Stimulated activated naive CD8-positive, alpha-beta T cell treated with anti-CD3 and anti-CD28 coated beads, Interleukin-15, Interleukin-2, amounts not matched to agents 100 ng/mL and 50 ng/mL, for 24 hours (primary cell): ENCODE data around the gene IFT88.

Source experiments
- H3K27ac Mint-ChIP-seq: one replicate; pipeline ENCODE4 v1.8.0; 2021; ENCODE audit warnings: mild to moderate bottlenecking, mixed read lengths
- H3K27me3 Mint-ChIP-seq: one replicate; pipeline ENCODE4 v1.8.0; 2021; ENCODE audit warnings: mixed read lengths
- H3K36me3 Mint-ChIP-seq: one replicate; pipeline ENCODE4 v1.8.0; 2021; ENCODE audit warnings: low read depth, mixed read lengths
- H3K4me1 Mint-ChIP-seq: one replicate; pipeline ENCODE4 v1.8.0; 2021; ENCODE audit warnings: low read depth, mixed read lengths
- H3K4me3 Mint-ChIP-seq: one replicate; pipeline ENCODE4 v1.8.0; 2021; ENCODE audit warnings: mild to moderate bottlenecking, mixed read lengths
- H3K9me3 Mint-ChIP-seq: one replicate; pipeline ENCODE4 v1.8.0; 2021; ENCODE audit warnings: mixed read lengths

IFT88 gene

DNA sequence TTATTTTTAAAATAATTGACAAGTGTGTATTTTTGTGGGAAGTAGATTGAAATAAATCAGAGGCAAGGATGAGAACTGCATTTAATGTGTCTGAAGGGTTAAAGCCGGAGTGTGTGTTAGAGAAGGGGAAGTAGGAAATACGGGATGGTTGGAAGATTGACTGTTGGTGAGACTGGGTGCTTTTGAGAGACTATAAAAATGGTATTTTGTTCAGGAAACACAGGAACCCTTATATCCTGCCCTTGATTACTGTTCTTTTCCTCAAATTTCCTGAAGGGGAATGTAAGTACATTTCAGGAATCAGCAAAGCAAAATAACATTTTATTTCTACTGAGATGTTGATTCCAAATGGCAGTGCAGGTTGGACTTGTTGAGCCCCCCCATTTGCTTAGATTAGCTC, 15.1 kb downstream of the IFT88 start:
- H3K9me3 Mint-ChIP-seq = peaks cover 8% of the 10 kb centered on the region

DNA sequence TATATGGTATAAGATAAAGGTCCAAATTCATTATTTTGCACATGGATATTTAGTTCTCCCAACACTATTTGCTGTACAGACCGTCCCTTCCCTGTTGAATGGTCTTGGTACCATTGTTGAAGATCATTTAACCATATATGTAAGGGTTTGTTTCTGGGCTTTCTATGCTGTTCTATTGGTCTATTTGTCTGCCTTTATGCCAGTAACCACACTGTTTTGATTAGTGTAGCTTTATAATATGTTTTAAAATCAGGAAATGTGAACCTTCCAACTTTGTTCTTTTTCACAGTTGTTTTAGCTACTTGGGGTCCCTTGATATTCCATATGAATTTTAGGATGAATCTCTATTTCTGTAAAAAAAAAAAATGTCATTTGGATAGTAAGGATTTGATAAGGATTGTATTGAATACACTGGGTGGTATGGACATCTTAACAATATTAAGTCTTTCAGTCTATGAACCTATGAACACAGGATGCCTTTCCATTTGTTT, 16.9 kb downstream of the IFT88 start:
- H3K4me3 Mint-ChIP-seq = no peak overlapping the region
- peaks cover 37% of the 10 kb centered on the region for H3K36me3 Mint-ChIP-seq
- no peak overlapping the region for H3K27ac Mint-ChIP-seq
- peaks cover 8% of the 10 kb centered on the region for H3K9me3 Mint-ChIP-seq
- no peaks in the 10 kb centered on the region for H3K4me1 Mint-ChIP-seq
- no peaks in the 10 kb centered on the region for H3K27me3 Mint-ChIP-seq

More for the DNA sequence above, 15.1 kb downstream of the IFT88 start:
- Mint-ChIP-seq H3K4me3 (no peak overlapping the region), H3K27ac (no peak overlapping the region), H3K36me3 (peaks cover 48% of the 10 kb centered on the region), H3K27me3 (no peaks in the 10 kb centered on the region), H3K4me1 (no peaks in the 10 kb centered on the region)

DNA sequence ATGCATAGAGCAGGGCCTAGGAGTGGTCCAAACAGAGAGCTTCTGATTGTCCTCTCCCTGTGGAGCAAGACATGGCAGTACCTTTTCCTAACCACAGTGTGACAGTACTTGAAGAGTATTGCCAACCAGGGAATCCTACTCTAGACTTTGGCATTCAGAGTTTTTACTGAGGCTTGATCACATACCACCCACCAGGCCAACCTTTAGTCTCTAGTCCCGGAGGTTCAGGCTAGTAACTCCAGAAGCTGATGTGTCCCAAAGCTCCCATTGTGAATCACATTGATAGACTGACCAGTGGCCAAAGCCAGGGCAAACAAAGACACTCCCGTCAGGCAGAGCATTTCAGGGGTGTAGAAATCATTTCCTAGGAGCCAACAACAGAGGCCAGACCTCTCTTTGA, 18.4 kb downstream of the IFT88 start:
- Mint-ChIP-seq H3K27ac (no peak overlapping the region), H3K4me1 (no peaks in the 10 kb centered on the region), H3K27me3 (no peaks in the 10 kb centered on the region)

DNA sequence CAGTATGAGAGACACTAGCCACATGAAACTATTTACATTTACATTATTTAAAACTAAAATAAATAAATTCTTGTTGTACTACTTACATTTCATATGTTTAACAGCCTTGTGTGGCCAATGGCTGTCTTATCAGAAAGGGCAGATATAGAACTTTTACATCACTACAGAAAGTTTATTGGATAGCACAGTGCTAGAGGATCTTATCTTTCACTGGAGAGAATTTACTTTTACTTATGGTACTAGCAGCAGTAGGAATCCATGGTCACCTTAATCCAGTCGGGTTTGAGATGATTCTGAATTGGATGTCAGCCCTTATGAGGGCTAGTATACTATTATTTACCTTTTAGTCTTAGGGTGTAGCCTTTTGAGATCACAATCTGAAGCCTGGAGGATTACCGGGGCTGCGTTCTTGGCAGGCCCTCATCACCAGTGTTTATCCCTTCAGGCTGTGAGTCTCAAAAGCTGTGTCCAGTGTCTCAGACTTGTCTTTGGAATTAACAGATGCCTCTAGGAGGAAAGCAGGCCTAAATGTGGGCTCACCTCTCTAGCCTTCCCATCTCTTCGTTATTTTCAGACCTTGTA, 21.7 kb downstream of the IFT88 start:
- peaks cover 7% of the 10 kb centered on the region for H3K9me3 Mint-ChIP-seq
- H3K36me3 Mint-ChIP-seq = peaks cover 19% of the 10 kb centered on the region
- H3K4me1 Mint-ChIP-seq = no peaks in the 10 kb centered on the region
- no peaks in the 10 kb centered on the region for H3K27me3 Mint-ChIP-seq
- no peak overlapping the region for H3K27ac Mint-ChIP-seq
- no peak overlapping the region for H3K4me3 Mint-ChIP-seq

More for the DNA sequence above, 18.4 kb downstream of the IFT88 start:
- peaks cover 8% of the 10 kb centered on the region for H3K9me3 Mint-ChIP-seq
- peaks cover 29% of the 10 kb centered on the region for H3K36me3 Mint-ChIP-seq
- H3K4me3 Mint-ChIP-seq = no peak overlapping the region

DNA sequence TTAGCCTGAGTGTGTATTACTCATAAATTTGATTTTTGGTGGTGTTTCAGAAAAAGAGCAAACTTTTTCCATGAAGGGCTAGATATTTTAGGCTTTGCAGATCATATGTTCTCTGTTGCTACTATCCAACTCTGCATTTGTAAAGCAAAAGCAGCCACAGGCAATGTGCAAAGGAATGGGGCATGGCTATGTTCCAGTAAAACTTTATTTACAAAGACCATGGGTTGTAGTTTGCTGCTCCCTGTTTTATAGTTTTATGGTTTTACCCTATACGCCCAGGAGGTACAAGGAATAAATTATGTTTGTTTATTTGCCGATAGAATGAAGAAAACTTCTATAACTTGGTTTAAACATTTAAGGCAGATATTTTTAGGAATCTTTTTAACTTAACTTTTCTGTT, 23.6 kb downstream of the IFT88 start:
- no peak overlapping the region for H3K4me3 Mint-ChIP-seq
- no peaks in the 10 kb centered on the region for H3K4me1 Mint-ChIP-seq
- no peaks in the 10 kb centered on the region for H3K27me3 Mint-ChIP-seq
- H3K9me3 Mint-ChIP-seq = no peaks in the 10 kb centered on the region
- no peak overlapping the region for H3K27ac Mint-ChIP-seq
- peaks cover 5% of the 10 kb centered on the region for H3K36me3 Mint-ChIP-seq

DNA sequence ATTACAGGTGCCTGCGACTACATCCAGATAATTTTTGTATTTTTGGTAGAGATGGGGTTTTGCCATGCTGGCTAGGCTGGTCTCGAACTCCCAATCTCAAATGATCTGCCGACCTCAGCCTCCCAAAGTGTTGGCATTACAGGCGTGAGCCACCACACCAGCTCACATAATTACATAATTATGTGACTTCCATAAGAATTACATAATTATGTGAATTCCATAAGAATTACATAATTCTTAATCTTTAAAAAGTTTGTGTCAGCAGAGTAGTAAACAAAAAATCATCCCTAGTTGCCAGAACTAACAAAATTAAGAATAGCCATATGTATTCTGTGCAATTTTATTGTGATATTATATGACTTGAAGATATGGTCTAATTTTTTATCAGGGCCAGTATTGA, 25.6 kb downstream of the IFT88 start:
- no peaks in the 10 kb centered on the region for H3K4me1 Mint-ChIP-seq
- H3K9me3 Mint-ChIP-seq = no peaks in the 10 kb centered on the region
- H3K27ac Mint-ChIP-seq = no peak overlapping the region
- H3K27me3 Mint-ChIP-seq = no peaks in the 10 kb centered on the region
- H3K36me3 Mint-ChIP-seq = no peaks in the 10 kb centered on the region
- H3K4me3 Mint-ChIP-seq = no peak overlapping the region

DNA sequence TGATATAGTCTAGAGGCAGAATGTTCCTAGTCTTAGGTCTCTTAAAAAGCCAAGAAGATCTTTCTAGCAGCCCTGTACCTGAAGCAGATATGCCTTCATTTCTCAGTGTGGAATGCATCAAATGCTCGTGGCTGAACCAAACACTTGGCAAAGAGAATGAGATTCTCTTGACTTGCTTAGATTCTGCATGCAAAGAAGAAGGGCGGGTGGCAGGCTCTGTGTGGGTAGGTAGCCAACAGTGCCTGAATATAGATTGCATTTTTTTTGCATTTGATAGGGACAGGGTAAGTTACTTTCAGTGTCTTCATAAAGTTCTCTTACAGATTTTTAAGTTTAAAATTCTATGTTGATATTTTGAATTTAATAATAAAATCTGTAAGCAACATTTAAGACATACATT, 27.3 kb downstream of the IFT88 start:
- no peaks in the 10 kb centered on the region for H3K4me1 Mint-ChIP-seq
- no peak overlapping the region for H3K4me3 Mint-ChIP-seq
- H3K36me3 Mint-ChIP-seq = no peaks in the 10 kb centered on the region
- no peak overlapping the region for H3K27ac Mint-ChIP-seq
- no peaks in the 10 kb centered on the region for H3K27me3 Mint-ChIP-seq
- H3K9me3 Mint-ChIP-seq = no peaks in the 10 kb centered on the region

DNA sequence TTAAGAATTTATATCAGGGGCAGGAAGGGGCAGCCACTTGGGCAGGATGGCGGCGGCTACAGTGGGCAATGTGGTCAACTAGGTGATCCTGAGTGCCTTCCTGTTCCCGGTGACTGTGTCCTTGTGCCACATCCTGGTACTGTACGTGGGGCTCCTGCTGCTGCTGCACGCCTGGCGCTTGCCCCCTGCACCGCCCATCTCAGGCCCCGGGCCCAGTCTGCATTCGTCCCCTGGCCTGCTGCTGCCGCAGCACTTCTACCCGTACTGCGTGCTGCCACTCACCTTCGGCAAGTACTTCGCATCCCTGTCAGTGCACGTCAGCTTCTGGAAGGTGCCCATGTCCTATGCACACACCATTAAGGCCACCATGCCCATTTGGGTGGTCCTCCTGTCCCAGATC, 40.1 kb downstream of the IFT88 start:
- Mint-ChIP-seq H3K36me3 (peaks cover 12% of the 10 kb centered on the region), H3K27ac (no peak overlapping the region), H3K9me3 (no peaks in the 10 kb centered on the region), H3K27me3 (no peaks in the 10 kb centered on the region), H3K4me3 (no peak overlapping the region), H3K4me1 (no peaks in the 10 kb centered on the region)

DNA sequence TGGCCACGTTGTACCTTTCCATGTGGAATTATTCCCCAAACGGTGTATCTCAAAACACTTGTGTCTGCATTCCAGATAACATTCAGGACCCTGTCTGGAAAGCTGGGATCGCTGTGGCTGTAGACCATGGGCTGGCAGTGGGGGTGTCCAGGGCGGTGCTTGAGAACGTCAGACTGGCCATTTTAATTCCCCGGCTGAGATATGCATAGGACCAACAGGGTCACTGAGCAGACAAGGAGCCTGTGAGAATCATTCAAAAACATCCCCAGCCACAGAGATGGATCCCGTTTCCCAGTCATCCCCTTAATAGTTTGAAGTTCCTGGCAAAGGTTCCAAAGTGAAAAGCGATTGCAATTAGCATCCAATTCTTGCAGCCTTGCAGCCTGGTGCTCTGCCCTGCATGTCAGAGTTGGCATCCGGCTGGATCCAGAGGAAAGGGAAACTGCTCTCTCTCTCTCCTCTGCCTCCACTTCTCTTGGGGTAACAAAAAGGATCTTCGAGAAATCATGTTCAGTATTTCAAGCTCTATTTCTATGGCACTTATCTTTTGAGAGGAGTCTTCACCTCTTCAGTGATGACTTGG, 41.6 kb downstream of the IFT88 start:
- no peaks in the 10 kb centered on the region for H3K27me3 Mint-ChIP-seq
- no peaks in the 10 kb centered on the region for H3K4me1 Mint-ChIP-seq
- H3K36me3 Mint-ChIP-seq = peaks cover 12% of the 10 kb centered on the region
- no peaks in the 10 kb centered on the region for H3K9me3 Mint-ChIP-seq
- no peak overlapping the region for H3K4me3 Mint-ChIP-seq
- no peak overlapping the region for H3K27ac Mint-ChIP-seq

DNA sequence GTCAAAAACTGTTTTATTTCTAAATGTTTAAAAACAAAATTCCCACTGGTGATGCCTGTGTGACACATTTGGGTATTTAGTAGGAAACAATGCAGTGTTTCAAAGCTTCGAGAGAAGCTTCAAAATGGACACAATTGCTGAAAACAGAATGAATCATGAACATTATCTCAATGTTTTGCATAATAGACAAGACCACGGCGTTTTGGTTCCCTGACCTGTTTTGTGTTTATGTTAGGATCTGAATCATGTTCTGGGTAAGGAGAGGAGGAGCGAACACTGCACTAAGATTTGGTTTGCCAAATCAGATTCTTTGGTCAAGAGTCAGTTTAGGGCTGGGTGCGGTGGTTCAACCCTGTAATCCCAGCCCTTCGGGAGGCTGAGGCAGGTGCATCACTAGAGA, 42.2 kb downstream of the IFT88 start:
- Mint-ChIP-seq H3K27ac (no peak overlapping the region), H3K36me3 (peaks cover 12% of the 10 kb centered on the region), H3K9me3 (no peaks in the 10 kb centered on the region), H3K27me3 (no peaks in the 10 kb centered on the region), H3K4me3 (no peak overlapping the region), H3K4me1 (no peaks in the 10 kb centered on the region)

DNA sequence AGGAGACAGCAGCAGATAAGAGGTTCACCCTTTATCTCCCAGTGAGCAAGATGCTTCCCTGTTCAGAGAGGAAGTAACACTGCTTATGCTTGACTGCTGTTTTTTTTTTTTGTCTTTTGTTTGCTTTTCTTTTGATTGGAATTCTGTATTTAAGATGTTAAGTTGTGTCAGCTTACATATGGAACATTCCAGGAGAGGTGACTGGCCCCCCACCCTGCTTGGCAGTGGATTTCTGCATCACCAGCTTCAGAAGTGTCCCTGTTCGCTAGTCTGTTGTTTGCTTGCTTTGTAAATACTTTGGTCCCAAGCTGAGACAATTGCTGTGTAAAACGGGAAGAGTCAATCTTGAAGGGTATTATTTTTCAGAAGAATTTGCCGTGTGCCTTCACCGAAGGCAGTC, 43.0 kb downstream of the IFT88 start:
- H3K27ac Mint-ChIP-seq = no peak overlapping the region
- H3K9me3 Mint-ChIP-seq = no peaks in the 10 kb centered on the region
- no peaks in the 10 kb centered on the region for H3K4me1 Mint-ChIP-seq
- H3K36me3 Mint-ChIP-seq = peaks cover 12% of the 10 kb centered on the region
- no peak overlapping the region for H3K4me3 Mint-ChIP-seq
- no peaks in the 10 kb centered on the region for H3K27me3 Mint-ChIP-seq

DNA sequence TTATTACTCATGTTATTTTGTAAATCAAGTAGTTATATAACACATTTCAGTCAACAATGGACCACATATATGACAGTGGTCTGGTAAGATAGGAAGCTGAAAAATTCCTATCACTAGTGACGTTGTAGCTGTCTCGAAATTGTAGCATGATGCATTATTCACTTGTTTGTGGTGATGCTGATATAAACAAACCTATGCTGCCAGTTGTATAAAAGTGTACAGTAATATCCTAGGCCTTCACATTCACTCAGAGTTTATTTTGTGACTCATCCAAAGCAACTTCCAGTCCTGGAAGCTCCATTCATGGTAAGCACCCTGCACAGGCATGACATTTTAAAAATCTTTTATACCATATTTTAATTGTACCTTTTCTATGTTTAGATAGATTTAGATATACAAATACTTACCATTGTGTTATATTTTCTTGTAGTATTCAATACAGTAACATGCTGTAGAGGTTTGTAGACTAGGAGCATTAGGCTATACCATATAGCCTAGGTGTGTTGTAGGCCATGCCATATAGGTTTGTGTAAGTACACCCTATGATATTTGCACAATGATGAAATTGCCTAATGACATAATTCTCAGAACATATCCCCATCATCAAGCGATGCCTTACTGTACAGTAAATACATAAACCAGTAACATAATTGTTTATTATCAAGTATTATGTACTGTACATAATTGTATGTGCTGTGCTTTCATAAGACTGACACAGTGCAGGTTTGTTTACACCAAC, 49.3 kb downstream of the IFT88 start:
- H3K36me3 Mint-ChIP-seq = peaks cover 4% of the 10 kb centered on the region
- no peak overlapping the region for H3K27ac Mint-ChIP-seq
- H3K4me3 Mint-ChIP-seq = no peak overlapping the region
- no peaks in the 10 kb centered on the region for H3K27me3 Mint-ChIP-seq
- no peaks in the 10 kb centered on the region for H3K4me1 Mint-ChIP-seq
- no peaks in the 10 kb centered on the region for H3K9me3 Mint-ChIP-seq

DNA sequence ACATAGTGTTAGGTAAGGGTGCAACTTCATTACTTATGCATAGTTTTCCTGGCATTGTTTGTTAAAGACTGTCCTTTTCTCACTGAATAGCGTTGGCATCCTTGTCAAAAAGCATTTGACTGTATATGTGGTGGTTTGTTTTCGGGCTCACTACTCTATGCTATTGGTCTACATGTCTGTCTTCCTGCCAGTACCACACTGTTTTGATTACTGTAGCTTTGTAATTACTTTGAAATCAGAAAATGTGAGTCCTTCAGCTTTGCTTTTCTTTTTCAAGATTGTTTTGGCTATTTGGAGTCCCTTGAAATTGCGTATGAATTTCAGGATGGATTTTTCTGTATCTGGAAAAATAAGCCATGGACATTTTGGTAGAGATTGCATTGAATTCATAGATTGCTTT, 56.0 kb downstream of the IFT88 start:
- Mint-ChIP-seq H3K4me1 (no peaks in the 10 kb centered on the region), H3K36me3 (peaks cover 31% of the 10 kb centered on the region), H3K27ac (no peak overlapping the region), H3K27me3 (no peaks in the 10 kb centered on the region), H3K9me3 (peaks cover 9% of the 10 kb centered on the region), H3K4me3 (no peak overlapping the region)

DNA sequence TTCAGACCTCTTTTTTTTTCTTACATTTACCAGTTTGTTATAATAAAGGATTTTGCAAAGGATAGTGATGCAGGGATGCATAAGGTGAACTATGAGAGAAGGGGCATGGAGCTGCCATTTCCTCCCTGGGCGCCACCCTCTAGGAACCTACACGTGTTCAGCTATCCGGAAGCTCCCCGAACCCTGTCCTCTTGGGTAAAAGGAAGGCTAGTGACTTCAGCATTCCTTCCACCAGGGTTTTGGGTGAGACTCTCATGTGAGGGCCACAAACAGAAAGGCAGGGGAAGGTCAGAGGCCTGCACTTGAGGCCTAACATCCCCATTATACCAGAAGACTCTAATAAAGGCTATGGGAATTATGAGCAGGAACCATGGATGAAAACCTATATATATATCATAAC, 57.3 kb downstream of the IFT88 start:
- H3K4me3 Mint-ChIP-seq = no peak overlapping the region
- no peak overlapping the region for H3K27ac Mint-ChIP-seq
- H3K27me3 Mint-ChIP-seq = no peaks in the 10 kb centered on the region
- H3K4me1 Mint-ChIP-seq = no peaks in the 10 kb centered on the region
- H3K9me3 Mint-ChIP-seq = peaks cover 9% of the 10 kb centered on the region
- H3K36me3 Mint-ChIP-seq = peaks cover 28% of the 10 kb centered on the region

DNA sequence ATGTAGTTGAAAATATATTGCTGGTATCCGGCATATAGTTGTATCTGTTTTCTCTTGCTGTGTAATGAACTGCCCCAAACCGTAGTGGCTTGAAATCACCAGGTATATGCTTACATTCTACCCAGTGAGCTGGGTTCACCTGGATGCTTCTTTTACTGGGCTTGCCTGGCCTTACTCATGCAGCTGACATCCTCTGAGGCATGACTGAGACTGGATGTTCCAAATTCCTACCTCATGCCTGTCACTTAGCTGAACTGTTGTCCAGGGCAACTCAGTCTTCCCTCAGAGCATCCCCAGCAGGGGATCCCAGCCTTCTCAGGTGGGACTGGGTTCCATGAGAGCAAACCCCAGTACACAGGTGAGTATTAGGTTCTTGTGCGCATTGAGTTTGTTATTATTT, 66.8 kb downstream of the IFT88 start:
- H3K4me3 Mint-ChIP-seq = no peak overlapping the region
- no peaks in the 10 kb centered on the region for H3K9me3 Mint-ChIP-seq
- no peaks in the 10 kb centered on the region for H3K4me1 Mint-ChIP-seq
- no peak overlapping the region for H3K27ac Mint-ChIP-seq
- peaks cover 11% of the 10 kb centered on the region for H3K36me3 Mint-ChIP-seq
- H3K27me3 Mint-ChIP-seq = no peaks in the 10 kb centered on the region
